Stimulated activated CD4-positive, alpha-beta T cell treated with anti-CD3 and anti-CD28 coated beads, Interleukin-2, amount 100 ng/mL, for 24 hours (primary cell): Measurements from ENCODE around the gene SLC7A4.
"Not testable (repeated sequence)": the region's sequence is repeated elsewhere in the genome, so short reads cannot be mapped to it uniquely, and the experiment has no call there.

ENCODE experiments used
- DNase-seq, 2 donors: peaks; one replicate each; pipeline ENCODE4 v3.0.0-alpha.2; 2020

Gene SLC7A4

DNA sequence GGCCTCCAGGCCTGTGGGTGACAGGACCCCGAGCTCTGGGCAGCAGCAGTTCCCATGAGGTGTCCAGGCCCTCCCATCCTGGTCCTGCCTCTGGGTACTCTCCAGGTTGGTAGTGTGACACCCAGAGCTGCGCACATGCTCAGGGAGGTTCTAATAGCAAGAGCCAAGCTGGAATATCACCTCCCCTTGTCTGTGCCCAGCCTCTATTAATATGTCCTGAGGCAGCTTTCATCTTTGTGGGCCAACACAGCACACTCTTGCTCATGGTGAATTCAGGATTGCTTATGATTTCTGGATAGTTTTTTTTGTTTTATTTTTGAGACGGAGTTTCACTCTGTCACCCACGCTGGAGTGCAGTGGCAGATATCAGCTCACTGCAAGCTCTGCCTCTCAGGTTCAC is 14.0 kb downstream of the SLC7A4 start:
- DNase-seq: no peak

DNA sequence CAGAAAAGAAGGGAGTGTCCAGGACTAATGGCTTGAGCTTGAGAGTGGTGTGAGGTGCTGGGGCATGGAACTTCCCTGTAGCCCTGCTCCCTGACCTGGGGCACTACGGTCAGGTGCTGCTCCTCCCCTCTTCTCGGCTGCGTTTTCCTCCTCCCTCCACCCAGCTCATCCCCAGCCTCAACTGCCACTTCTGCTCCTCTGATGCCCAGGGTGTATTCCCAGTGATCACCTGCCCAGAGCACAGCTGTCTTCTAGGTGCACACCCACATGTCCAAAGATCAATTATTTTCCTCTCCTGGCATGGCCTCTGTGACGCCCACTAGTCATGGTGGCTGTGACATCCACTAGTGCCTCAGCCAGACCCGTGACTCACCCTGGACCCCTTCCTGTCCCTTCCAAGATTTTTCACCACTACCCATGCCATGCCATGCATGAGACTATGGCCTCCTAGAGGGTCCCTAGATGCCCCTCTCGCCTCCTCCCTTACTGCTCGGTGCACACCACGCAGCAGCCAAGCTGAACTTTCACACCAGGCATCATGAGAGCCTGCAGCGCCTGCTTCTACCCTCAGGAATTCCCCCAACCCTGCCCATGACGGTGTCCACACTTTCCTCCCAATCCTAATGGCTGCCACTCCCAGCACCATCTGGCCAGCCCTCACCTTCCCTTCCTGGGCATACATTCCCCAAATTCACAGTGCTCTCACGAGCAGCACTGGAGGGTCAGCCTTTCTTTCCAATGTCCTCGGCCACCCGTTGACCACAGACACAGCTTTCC is 15.5 kb downstream of the SLC7A4 start:
- DNase-seq: no peak

DNA sequence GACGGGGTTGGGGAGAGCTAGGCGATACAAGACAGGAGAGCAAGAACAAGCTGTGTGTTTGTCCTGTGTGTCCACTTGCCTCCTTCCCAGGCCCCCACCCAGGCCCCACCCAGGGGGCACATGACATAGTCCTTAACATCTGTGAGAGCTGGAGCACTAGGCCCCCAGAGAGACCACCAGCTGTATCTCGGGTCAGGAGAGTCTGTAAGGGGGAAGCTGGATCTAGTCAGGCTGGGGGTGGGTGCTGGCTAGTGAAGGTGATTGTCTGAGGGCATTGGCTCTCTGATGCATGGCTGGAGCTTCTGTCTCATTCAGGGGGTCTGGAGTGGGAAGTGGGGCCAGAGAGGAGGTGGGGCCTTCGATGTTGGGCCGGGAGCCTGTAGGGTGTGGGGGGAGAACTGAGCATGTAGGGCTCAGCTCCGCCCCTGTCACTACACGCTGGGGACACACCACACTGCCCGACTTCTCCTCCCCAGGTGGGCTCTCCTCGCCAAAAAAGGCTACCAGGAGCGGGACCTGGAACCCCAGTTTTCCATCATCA is 16.8 kb downstream of the SLC7A4 start:
- DNase-seq: no peak

DNA sequence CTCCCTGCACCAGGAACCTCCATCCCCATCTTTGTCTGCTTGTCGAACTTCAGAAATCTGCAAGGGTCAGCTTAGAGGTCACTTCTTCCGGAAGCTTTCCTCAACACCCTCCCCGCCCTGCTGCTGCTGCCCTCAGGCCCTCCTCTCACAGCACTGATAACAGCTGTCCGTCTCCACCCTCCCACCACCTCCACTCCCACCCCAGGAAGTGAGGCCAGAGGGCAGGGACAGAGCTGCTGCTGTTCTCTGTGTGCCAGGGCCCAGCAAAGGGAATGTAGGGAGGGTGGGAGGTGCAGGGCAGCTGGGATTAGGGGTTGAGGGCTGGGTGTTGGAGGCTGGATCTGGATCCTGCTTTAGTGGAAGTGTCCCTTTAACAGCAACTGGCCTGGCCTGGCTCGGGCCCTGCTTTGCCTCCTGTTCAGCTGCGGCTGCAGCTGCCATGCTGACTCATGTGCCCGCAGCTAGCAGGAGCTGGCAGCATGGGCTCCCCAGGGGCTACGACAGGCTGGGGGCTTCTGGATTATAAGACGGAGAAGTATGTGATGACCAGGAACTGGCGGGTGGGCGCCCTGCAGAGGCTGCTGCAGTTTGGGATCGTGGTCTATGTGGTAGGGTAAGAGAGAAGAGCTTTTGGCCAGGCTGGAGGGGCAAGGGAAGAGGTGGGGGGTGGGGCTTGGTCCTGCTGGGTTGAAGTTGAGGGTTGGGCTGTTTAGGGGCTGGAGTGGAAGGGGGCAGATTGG is 17.5 kb downstream of the SLC7A4 start, which contains the start of gene P2RX6:
Gene P2RX6 (plus strand): TSS at position 440 of the 740 bp plus-strand sequence. CDS start 10 bp downstream, at position 450.
- no peak for DNase-seq

DNA sequence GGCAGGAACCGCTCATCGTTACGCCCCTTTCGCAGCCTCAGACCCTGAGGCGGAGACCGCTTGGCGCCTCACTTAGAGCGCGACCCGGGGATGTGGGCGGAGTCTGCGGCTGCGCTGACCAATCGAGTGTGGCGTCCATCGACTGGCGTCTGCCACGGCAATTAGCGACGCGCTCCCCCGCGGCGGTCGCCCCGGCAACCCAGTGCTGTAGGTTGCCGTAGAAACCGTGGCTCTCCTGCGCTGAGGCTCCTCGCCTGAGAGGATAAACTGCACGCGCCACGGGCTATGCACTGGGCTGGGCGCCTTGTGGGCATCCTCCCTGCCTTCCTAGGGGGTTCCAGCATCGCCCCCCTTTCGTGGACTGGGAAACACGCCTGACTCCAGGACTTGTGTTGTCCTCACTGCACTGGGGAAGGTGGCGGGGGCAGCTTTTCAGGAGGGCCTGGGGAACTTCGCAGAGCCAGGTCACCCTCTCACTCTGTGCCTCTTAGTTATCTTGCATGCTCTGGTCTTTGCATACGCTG is 18.1 kb downstream of the SLC7A4 start:
- DNase-seq: peak; percentile 85 to 91

DNA sequence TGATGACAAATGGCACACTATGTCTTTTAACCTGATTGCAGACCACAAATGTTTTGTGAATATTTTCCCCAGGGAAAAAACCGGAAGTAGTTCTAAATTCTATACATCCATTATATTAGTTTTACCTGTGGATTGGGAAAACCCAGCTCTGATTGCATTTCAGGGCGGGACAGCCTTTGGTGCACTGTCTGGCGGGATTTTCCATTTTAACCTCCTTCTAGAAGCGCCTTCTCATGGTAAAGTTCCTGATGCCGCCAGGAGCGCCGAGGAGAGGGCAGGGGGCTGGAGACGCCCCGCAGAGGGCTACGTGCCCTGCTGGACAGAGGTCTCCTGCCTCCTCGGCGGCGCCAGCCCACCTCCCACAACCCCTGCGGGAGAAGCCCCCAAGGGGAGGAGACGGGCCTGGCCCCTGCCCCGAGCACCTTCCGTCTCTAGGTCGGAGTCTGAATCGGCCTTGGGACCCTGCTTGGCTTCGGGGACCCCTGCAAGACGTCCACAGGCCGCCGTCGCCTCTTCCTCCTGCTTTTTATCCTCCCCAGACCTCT is 18.6 kb downstream of the SLC7A4 start:
- DNase-seq: no peak

DNA sequence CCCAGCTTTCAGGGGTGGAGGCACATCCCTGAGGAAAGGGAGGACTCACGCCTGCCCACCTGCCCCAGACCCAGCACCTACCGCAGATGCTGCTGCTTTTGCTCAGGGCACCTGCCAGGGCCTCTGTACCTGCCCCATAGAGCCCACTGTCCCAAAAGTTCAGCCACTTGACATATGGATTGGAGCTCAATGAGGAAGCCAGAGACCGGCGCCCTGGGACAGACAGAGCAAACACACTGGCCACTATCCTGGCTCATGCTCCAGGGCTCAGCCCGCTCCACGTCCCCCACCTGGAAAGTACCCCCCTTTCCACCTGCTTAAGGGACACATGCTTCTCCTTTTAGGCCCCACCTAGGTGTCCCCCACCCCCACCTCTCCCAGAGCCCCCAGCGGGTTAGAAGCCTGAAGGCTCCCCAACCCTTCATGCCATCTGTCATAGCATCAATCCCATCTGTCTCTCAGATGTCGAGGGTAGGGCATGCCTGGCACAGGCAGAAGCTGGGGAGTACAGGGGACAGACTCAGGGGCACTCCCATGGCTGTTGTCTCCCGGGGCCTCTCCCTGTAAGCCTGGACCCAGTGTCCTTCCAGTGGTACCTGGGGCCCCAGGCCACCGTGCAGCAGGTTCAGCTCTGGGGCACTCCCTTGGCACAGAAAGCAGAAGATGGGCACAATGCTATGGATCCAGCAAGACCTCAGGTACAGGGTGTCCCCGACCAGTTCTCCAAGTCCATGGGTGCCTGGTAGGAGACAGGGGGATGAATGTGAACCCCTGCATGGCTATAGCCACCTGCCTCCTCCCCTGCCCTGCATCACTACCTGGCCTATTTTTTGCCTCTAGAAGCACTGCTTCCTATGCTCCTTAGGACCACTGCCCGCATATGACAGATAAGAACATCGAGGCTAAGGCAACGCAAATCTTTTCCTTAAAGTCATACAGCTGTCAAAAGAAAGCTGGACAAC is 19.6 kb downstream of the SLC7A4 start:
- DNase-seq: no peak

DNA sequence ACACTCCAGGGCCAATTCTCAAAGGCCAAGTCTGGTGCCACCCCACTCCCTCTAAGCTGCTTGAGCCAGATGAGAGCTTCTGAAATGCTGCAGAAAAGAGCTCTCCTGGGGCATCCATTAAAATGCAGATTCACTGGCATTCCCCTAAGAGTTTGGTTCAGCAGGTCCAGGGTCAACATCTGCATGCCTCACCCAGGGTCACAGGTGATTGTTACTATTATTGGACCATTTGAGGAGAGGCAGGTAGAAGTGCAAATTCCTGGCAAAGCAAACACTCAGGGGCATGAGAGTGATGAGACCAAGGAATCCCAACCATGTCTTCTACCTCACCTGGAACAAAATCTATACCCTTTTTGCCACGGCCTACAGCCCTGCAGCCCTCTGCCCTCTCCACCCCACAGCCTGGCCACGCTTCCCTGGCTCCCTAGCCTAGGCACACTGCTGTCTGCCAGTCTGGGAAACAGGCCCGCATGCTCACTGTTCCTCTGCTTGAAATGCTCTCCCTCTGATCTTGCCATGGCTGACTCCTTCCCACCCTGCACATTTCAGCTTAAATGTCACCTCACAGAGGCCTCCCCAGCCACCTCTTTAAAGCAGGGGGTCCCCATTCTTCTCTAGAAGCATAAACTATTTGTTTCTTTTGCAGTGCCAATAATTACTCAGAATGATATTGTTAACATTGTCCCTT is 21.8 kb downstream of the SLC7A4 start:
- no peak for DNase-seq

DNA sequence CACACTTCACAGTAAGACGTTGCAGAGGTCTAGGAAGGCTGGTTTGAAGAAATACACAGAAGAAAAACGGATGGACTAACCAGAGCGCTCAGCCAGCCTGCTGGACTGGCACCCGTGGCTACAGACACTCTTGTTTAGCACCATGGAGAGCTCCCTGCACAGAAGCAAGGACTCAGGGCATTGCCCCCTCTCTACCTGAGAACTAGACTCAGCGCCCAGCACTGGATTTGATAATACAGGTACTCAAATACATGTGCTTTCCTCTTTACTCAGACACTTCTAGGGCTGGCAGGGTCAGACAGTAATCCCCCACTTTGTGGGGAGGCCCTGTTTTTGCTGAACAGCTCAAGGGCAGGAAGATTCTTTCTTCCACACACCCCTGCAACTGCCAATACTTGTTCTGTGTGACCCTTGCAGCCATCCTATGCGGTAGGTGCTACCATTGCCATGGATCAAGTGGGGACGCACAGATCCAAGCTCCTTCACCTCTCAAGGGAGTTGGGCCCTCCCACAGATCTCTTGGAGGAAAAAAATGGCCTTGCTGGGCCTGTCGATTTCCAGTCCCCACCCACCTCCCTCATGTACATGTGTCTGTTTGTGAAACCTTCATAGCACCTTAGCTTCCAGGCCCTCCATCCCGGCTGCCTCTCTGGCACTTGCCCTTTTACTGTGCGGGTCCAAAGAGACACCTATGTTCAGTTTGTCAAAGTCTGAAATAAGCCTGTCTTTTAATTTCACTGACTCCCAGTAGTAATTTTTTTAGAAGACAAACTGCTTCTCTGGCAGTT is 22.5 kb downstream of the SLC7A4 start:
- DNase-seq: no peak

DNA sequence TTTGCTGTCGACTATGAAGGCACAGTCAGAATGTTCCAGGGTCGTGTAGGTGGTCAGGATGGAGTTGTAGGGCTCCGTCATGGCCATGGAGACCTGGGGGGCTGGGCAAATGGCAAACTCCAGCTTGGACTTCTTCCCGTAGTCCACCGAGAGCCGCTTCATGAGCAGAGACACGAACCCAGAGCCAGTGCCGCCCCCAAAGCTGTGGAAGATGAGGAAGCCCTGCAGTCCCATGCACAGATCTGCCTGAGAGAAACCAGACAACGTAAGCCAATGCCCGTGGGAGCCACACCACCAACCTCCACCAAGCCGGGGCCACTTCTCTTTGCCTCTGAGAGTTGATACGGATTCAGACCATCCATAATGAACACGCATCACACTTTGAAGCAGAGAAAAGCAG is 23.2 kb downstream of the SLC7A4 start:
- DNase-seq: not testable (repeated sequence)

DNA sequence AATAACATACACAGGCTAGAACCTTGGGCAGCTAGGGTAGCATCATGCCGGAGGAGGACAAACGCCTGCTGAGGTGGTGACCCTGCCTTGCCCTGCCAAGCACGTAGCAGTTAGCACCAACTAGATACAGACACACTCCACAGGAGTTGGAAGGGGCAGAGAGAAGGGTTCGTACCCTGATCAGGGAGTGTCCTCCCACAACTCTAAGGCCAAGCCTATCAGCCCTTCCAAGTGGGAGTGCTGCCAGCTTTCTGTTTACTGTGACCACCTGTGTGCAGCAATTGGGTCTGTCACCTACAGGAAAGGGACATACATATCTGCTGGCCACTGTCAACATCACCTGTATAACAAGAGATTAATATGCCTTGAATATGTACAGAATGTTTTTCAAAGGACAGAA is 28.6 kb downstream of the SLC7A4 start:
- no peak for DNase-seq

DNA sequence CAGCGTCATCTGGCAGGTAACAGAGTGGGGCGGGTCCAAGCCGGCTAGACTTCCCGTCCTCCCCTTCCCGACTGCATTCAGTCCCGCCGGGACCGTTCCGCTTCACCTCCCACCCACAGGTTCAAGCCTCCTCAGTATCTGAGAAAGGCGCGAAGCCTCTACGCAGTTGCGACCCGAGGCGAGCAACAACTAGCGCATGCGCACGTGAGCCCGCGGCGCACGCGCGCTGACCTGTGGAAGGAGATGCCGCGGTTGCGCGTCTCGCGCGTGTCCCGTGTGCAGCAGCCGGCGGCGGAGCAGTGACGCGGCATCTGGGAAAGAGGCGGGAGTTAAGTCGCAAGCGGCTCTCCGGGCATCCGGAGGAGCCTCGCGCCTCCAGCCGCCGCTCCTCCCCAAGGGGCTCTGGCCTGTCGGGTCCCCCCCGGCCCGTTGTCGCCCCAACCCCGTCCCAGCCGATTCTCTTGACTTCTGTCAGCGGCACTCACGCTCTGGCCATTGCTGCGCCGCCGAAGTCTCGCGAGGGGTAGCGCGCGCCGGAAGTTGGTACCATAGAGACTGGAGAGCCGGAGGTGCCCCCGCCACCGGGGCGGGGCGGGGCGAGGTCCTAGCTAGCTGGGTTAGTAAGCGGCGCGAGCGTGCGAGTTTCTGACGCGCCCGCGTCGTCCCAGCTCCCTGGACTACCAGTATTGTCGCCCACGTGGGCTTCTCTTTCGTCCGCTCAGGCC is 30.6 kb downstream of the SLC7A4 start, which contains the start of gene THAP7:
Gene THAP7 (minus strand): TSS at position 518 of the 725 bp plus-strand sequence. CDS start 207 bp downstream, at position 311.
- peak; percentile 97 to 98 for DNase-seq

DNA sequence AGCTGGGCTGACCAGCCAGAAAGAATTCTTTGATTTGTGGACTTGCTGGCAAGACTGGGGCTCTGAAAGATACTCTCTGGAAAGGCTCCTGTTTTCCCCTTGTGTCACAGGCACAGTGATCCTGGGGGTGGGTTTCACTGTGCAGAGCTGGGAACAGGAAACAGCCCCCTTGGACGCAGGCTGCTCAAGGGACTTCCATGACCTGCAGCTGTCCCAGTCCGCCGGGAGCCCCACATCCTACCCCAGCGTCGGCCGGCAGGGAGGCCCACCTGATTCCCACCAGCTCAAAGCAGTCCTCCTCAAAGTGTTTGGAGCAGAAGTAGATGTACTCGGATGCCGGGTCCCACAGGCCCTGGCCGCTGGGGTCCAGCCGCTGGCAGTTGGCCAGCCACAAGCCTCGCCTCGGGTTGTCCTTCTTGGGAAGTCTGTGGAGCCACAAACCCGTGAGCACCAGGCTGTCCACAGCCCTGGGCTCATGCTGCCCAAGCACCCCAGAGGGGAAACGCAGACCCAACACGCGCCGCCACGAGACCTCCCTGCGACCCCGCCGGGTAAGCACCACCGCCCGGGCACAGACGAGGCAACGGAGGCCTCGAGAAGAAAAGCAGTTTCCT is 31.3 kb downstream of the SLC7A4 start:
- DNase-seq: no peak

DNA sequence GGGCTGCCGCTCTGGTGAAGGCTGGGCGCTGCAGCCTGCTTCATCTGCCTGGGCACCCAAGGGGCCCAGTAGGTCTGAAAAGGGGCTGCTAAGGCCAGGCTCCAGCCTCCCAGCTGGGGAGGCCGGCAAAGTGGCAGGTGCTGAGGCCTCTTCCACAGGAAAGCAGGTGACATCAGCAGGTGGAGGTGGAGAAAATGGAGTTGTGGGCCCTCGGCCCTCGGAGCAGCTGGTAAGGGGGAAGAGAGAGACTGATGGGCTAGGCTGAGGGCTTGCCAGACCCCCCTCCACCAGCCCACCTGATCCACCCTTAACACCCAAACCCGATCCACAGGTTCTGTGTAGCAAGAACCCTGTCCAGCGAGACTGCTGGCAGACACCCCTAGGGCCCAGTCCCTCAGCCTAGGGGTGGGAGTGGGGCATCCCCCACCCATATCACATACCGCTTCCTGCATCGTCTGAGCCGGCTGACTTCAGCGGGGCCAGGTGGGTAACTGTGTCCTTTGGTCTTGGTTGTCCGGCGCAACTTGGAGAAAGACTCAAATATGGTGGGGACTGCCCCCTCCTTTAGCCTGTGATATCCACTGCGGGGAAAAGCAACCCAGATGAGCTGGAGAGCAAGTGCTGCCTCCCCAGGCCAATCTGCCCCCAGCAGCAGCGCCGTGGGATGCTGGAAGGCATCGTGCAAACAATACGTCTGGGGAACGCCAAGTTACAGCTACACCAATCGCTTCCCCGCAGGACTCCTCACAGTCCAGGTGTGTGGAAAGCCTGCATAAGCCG is 32.0 kb downstream of the SLC7A4 start:
- DNase-seq: no peak

DNA sequence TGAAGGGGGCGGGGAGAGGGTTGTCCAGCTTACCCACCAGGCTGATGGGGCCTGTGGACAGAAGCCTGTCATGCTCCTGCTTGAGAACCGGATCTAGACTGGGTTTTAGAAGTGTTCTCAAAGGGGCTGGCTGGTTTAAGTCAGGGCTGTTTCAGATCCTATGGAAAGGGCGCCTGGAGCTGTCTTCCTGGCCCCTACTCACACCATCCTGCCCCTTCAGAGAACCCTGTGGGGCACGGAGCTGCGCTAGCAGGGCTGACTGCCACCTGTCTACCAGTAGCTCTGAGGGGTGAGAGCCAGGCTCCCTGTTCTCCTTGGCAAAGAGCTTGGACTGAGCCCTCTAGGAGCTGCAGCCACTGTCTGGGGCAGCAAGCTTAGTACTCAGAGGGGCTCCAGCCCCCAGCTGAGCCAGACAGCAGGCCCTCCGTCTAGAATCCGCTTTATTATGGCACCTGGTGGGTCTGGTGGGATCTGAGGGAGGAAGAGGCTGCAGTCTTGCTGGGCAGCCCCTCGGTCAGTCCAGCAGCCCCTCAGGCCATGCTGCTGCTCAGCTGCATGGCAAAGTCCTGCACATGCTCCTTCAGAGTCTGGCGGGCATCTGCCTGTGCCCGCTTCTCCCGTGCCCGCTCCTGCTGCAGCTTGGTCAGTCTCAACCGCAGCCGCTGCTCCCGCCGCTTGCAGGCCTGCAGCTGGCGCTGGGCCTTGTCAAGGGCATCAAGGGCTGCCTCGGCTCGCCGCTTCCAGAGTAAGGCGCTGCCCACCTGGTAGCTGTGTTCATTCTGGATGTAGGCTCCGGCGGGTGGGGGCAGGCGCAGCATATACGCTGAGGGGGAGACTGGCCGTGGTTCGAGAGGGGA is 32.8 kb downstream of the SLC7A4 start:
- DNase-seq: no peak

DNA sequence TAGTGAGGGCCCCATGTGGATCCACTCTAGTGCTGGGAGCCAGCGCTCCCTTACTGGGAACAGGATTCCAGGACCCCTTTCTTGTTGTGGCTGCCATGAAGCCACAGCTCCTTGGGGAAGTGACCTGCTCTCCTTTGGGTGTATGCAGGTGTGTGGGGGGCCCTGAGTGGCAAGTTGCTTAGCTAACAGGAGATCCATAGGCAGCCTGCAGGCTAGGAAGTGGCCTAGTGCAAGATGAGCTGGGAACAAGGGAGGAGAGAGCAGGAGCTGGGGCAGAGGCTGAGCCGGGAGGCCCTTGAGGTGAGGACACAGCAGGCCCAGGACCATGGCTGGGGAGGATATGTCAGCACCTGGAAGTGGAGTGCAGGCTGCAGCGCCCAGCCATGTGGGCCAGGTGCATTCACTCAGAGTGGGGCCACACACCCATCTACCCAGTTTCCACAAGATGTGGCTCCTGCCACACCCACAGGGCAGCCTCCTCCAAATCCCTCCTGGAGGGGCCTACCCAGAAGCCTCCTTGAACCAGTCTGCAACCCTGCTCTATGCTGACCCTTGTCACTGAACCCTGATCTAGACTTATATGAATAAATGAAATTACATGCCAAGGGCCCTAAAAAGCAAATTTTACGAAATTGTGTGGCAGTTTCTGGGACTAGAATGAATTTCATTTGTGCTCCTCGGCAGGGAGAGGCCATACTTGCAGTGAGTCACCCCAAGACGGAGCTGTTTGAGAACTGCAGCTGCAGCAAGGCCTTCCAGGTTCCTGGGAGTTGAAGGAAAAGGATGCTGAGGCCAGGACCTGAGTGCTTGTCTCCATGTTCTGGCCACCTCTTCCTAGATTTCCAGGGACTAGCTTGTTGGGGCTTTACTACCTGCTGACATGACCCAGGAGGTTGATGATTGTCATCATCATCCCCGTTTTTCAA is 33.7 kb downstream of the SLC7A4 start:
- DNase-seq: no peak
